Stimulated activated naive CD8-positive, alpha-beta T cell treated with anti-CD3 and anti-CD28 coated beads, Interleukin-15, amount 100 ng/mL, for 72 hours (primary cell): ENCODE results near the gene THRAP3.

ENCODE experiments used
- ATAC-seq: fragments of 150-1000 bp; cut with Tn5 transposase; 2 replicates; pipeline ENCODE4 v1.10.0; 2021; ENCODE audit warnings: mild to moderate bottlenecking, moderate library complexity
- DNase-seq, 2 donors: peaks; one replicate each; pipeline ENCODE4 v3.0.0; 2021 to 2022
- H3K27ac Mint-ChIP-seq, 2 donors: one replicate each; pipeline ENCODE4 v1.8.0; 2022; ENCODE audit warnings: mild to moderate bottlenecking in 2 of 2, mixed read lengths in 2 of 2, moderate library complexity in 2 of 2
- H3K27me3 Mint-ChIP-seq: one replicate; pipeline ENCODE4 v1.8.0; 2022; ENCODE audit warnings: mixed read lengths
- H3K4me1 Mint-ChIP-seq: one replicate; pipeline ENCODE4 v1.8.0; 2022; ENCODE audit warnings: mild to moderate bottlenecking, mixed read lengths
- H3K4me3 Mint-ChIP-seq, 2 donors: one replicate each; pipeline ENCODE4 v1.8.0; 2022; ENCODE audit warnings: mild to moderate bottlenecking in 2 of 2, mixed read lengths in 2 of 2, moderate library complexity in 1 of 2
- H3K9me3 Mint-ChIP-seq, 2 donors: one replicate each; pipeline ENCODE4 v1.8.0; 2022; ENCODE audit warnings: mixed read lengths in 2 of 2

The THRAP3 gene

GRCh38 chr1:36321119-36321951, 97.1 kb downstream of the THRAP3 start:
- Mint-ChIP-seq H3K27me3 (peaks cover 18% of the 10 kb centered on the region), H3K27ac (no peak overlapping the region)

DNA sequence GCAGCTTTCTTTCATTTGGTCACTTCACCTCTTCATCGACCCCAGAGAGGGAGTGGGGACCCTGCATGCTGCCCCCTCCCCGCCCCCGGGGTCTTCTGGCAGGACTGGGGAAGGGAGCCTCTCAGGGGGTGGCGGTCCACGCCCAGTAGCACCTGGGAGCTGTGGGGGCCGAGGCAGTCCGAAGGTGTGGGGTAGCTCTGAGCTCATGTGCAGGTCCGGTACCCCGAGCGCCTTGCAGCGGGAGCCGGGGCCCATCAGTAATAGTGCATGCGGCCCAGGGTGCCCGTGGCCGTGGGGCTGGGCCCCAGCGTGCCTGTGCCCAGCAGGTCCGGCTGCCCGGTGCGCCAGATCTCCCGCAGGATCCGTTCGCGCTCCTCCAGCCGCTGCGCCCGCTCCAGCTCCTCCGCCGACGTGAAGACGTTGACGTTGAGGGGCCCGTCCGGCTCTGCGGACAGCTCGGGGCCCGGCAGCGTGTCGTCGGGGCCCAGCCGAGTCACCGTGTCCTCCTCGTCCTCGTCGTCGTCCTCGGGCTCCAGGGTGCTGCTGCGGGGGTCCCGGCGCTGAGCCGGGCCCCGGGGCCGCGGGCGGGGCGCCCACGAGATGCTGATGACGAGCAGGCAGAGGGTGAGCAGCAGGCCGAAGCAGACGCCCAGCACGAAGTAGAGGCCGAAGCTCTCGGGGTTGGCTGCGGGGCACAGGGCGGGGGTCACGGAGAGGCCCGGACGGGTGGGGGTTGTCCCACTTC, 98.0 kb downstream of the THRAP3 start:
- ATAC-seq (peak; percentile 21), DNase-seq (peak in 1 of 2 donors; percentile 13)
- Mint-ChIP-seq H3K9me3 (no peaks in the 10 kb centered on the region), H3K4me3 (peak overlapping the region; percentile 76 to 89), H3K4me1 (peaks cover 46% of the 10 kb centered on the region), H3K27me3 (peaks cover 27% of the 10 kb centered on the region), H3K27ac (no peak overlapping the region)

More at GRCh38 chr1:36321119-36321951, 97.1 kb downstream of the THRAP3 start:
- peak; percentile 18 for ATAC-seq
- H3K4me3 Mint-ChIP-seq: peak overlapping the region; percentile 77 to 89
- no peaks in the 10 kb centered on the region for H3K9me3 Mint-ChIP-seq
- peaks cover 38% of the 10 kb centered on the region for H3K4me1 Mint-ChIP-seq
- DNase-seq: peak; percentile 17 to 21

- Mint-ChIP-seq H3K27me3 (peaks cover 34% of the 10 kb centered on the region), H3K27ac (no peak overlapping the region), H3K4me3 (peak overlapping the region; percentile 76 to 87), H3K9me3 (no peaks in the 10 kb centered on the region), H3K4me1 (peaks cover 51% of the 10 kb centered on the region)
- ATAC-seq (peak; percentile 73), DNase-seq (peak; percentile 46 to 61)
Observed at GRCh38 chr1:36322786-36323635, 98.8 kb downstream of the THRAP3 start.

- peak; percentile 56 for ATAC-seq
- H3K9me3 Mint-ChIP-seq: no peaks in the 10 kb centered on the region
- peak within 1 kb of the TSS in 1 of 2 donors; percentile 67 for H3K27ac Mint-ChIP-seq
- DNase-seq: peak; percentile 36 to 42
- peaks cover 51% of the 10 kb centered on the region for H3K4me1 Mint-ChIP-seq
- H3K27me3 Mint-ChIP-seq: peaks cover 34% of the 10 kb centered on the region
- peak within 1 kb of the TSS; percentile 76 to 87 for H3K4me3 Mint-ChIP-seq
Observed at GRCh38 chr1:36323636-36324352, 99.6 kb downstream of the THRAP3 start, which contains the start of gene EVA1B. Gene EVA1B, minus strand, starts transcription at chr1:36323645. Its CDS starts 608 bp downstream, at chr1:36323037.

GRCh38 chr1:36324353-36324703, 100.1 kb downstream of the THRAP3 start:
- Mint-ChIP-seq H3K4me3 (peak overlapping the region; percentile 76 to 87), H3K27ac (no peak overlapping the region)

GRCh38 chr1:36326499-36326898, 102.3 kb downstream of the THRAP3 start:
- ATAC-seq (no peak), DNase-seq (no peak)
- no peak overlapping the region for H3K4me3 Mint-ChIP-seq
- H3K9me3 Mint-ChIP-seq: no peaks in the 10 kb centered on the region
- peaks cover 38% of the 10 kb centered on the region for H3K4me1 Mint-ChIP-seq
- no peak overlapping the region for H3K27ac Mint-ChIP-seq
- peaks cover 27% of the 10 kb centered on the region for H3K27me3 Mint-ChIP-seq

More at GRCh38 chr1:36324353-36324703, 100.1 kb downstream of the THRAP3 start:
- Mint-ChIP-seq H3K4me1 (peaks cover 51% of the 10 kb centered on the region), H3K27me3 (peaks cover 34% of the 10 kb centered on the region), H3K9me3 (no peaks in the 10 kb centered on the region)
- no peak for DNase-seq
- no peak for ATAC-seq

GRCh38 chr1:36327421-36328087, 103.3 kb downstream of the THRAP3 start:
- Mint-ChIP-seq H3K27me3 (peaks cover 27% of the 10 kb centered on the region), H3K4me3 (no peak overlapping the region), H3K4me1 (peaks cover 32% of the 10 kb centered on the region), H3K9me3 (no peaks in the 10 kb centered on the region), H3K27ac (no peak overlapping the region)
- ATAC-seq: peak; percentile 20
- no peak for DNase-seq

DNA sequence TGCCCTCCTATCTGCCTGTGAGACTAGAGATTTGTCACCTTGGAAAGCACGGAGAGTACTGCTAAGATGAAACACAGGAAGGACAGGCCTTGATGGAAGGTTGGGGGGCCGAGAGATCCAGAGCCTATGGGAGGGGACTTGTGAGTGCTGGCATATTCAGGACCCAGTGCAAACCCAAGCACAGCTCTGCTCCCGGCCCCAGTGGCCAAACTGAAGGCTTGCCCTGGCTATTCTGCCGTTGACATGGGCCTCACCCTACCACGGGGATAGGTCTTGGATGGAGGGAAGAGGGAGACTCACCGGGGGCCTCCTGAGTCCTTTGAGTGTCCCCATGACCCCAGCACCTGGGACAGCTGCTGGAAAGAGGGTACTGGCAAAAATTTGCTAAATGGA, 103.8 kb downstream of the THRAP3 start:
- H3K27ac Mint-ChIP-seq: no peak overlapping the region
- peaks cover 27% of the 10 kb centered on the region for H3K27me3 Mint-ChIP-seq
- H3K9me3 Mint-ChIP-seq: no peaks in the 10 kb centered on the region
- no peak overlapping the region for H3K4me3 Mint-ChIP-seq
- H3K4me1 Mint-ChIP-seq: peaks cover 32% of the 10 kb centered on the region
- DNase-seq: no peak
- ATAC-seq: no peak

- no peaks in the 10 kb centered on the region for H3K9me3 Mint-ChIP-seq
- DNase-seq (no peak), ATAC-seq (no peak)
- peaks cover 31% of the 10 kb centered on the region for H3K4me1 Mint-ChIP-seq
- H3K27ac Mint-ChIP-seq: no peak overlapping the region
- H3K4me3 Mint-ChIP-seq: no peak overlapping the region
- H3K27me3 Mint-ChIP-seq: peaks cover 27% of the 10 kb centered on the region
Observed at GRCh38 chr1:36328713-36329112, 104.5 kb downstream of the THRAP3 start.

DNA sequence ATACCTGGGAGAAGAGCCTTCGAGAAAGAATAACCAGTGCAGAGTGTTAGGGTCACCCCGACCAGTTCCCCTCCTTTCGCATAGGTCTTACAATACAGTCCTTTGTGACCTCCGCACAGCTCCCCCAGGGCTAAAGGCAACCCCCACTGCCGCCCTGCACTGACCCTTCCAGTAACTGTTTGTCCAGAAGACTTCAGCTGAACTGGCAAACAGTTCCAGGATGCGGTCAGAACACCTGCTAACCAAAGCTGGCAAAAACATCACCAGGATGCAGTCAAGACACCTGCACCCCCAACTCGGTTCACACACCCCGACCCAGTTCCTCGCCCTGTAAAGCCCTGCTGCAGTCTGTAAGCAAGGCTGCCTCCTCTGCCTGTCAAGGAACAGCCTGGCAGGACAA, 105.6 kb downstream of the THRAP3 start:
- Mint-ChIP-seq H3K27ac (no peak overlapping the region), H3K4me1 (peaks cover 20% of the 10 kb centered on the region), H3K27me3 (peaks cover 27% of the 10 kb centered on the region), H3K4me3 (no peak overlapping the region), H3K9me3 (no peaks in the 10 kb centered on the region)
- no peak for DNase-seq
- ATAC-seq: no peak

DNA sequence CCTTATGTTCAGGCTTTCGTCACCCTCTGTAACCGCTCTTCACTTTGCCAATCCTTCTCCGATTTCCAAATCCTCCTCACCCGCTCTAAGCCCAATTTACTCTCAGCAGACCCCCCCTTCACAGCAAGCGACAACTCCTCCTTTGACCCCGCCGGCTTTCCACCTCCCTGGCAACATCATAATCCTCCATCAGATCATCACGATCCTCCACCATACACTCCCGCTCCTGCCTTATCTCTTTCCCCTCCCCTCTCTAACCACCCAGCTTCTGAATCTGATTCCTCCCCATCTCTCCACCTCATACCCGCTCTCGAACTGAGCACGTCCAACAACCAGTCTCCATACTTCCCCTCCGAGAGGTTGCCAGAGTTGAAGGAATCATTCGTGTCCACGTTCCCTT, 106.7 kb downstream of the THRAP3 start:
- Mint-ChIP-seq H3K27ac (no peak overlapping the region), H3K9me3 (no peaks in the 10 kb centered on the region), H3K4me1 (peaks cover 17% of the 10 kb centered on the region), H3K4me3 (no peak overlapping the region), H3K27me3 (peaks cover 20% of the 10 kb centered on the region)
- ATAC-seq (no peak), DNase-seq (no peak)

DNA sequence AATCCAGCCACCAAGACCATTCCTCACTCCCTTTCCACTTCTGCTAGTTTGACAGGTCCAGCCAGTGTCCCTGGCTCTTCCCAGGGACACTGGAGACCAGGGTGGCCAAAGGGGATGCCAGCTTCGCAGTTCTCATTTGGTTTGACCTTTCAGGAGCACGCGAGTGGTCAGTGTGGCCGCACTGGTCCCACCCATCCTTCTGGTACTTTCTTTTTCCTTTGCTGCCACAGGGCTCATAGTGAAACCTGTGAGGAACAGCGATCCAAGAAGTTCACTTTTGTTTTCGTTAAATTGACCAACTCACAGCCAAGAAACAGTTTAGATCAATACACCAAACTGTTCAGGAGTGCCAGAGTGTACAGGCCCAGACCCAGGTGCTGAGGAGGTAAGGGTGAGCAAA, 113.6 kb downstream of the THRAP3 start:
- ATAC-seq (no peak), DNase-seq (no peak)
- Mint-ChIP-seq H3K27me3 (no peaks in the 10 kb centered on the region), H3K27ac (peak overlapping the region in 1 of 2 donors; percentile 14), H3K9me3 (no peaks in the 10 kb centered on the region), H3K4me3 (no peak overlapping the region), H3K4me1 (peaks cover 6% of the 10 kb centered on the region)

- H3K9me3 Mint-ChIP-seq: no peaks in the 10 kb centered on the region
- no peak overlapping the region for H3K27ac Mint-ChIP-seq
- DNase-seq (no peak), ATAC-seq (no peak)
- H3K4me1 Mint-ChIP-seq: peaks cover 12% of the 10 kb centered on the region
- no peak overlapping the region for H3K4me3 Mint-ChIP-seq
- H3K27me3 Mint-ChIP-seq: no peaks in the 10 kb centered on the region
Observed at GRCh38 chr1:36339215-36339614, 115.0 kb downstream of the THRAP3 start.

DNA sequence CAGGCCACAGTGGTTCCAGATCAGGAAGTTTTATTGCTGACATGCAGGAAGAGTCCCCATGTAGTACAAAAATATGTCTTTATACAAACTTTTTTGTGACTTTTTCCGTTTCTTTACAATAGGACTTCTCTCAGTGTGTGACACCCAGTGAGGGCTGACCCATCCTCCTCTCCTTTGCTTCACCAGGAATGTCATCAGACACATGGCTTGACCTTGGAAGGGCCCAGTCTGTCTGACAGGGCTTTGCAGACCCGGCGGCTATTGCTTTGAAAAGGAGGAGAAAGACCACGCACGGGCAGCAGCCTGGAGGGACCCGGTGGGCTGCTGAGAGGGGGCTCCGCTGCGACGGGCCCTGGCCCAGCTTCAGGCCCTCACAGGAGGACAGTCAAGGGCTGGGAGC, 115.4 kb downstream of the THRAP3 start:
- no peak overlapping the region for H3K27ac Mint-ChIP-seq
- H3K9me3 Mint-ChIP-seq: no peaks in the 10 kb centered on the region
- ATAC-seq (no peak), DNase-seq (no peak)
- H3K4me1 Mint-ChIP-seq: peaks cover 16% of the 10 kb centered on the region
- no peaks in the 10 kb centered on the region for H3K27me3 Mint-ChIP-seq
- H3K4me3 Mint-ChIP-seq: no peak overlapping the region
